HG02970 (cell line): ENCODE measurements around the gene SSBP1.
"Not testable (repeated sequence)": the region's sequence is repeated elsewhere in the genome, so short reads cannot be mapped to it uniquely, and the experiment has no call there.

Experiments used
- ATAC-seq: cut with Tn5 transposase; IDR thresholded peaks from one replicate; pipeline ENCODE4 v1.9.1; 2021; ENCODE audit warnings: mild to moderate bottlenecking, moderate library complexity, moderate number of reproducible peaks; ENCODE audit not compliant: unreplicated experiment, low FRiP score

The SSBP1 gene

GRCh38 chr7:141737836-141738591, at the start of gene SSBP1:
Gene SSBP1 (plus strand): TSS chr7:141738358. CDS start chr7:141739167, 809 bp downstream.
- peak; percentile 93 for ATAC-seq

- not testable (repeated sequence) for ATAC-seq
These were observed 48.9 kb upstream of the SSBP1 start for GRCh38 chr7:141689072-141689825.

GRCh38 chr7:141691540-141691939, 46.6 kb upstream of the SSBP1 start:
- ATAC-seq: no peak

GRCh38 chr7:141691961-141692360, 46.2 kb upstream of the SSBP1 start:
- ATAC-seq: no peak

- no peak for ATAC-seq
These were observed 45.1 kb upstream of the SSBP1 start for GRCh38 chr7:141693082-141693481.

- ATAC-seq: no peak
These were observed 42.3 kb upstream of the SSBP1 start for GRCh38 chr7:141695803-141696289.

- ATAC-seq: no peak
These were observed 41.8 kb upstream of the SSBP1 start for GRCh38 chr7:141696348-141696747.

- no peak for ATAC-seq
These were observed 40.8 kb upstream of the SSBP1 start for GRCh38 chr7:141697211-141697871.

- no peak for ATAC-seq
These were observed 39.7 kb upstream of the SSBP1 start for GRCh38 chr7:141698247-141699015.

- ATAC-seq: no peak
These were observed 38.3 kb upstream of the SSBP1 start for GRCh38 chr7:141699860-141700259.

GRCh38 chr7:141700296-141700847, 37.8 kb upstream of the SSBP1 start:
- ATAC-seq: no peak

GRCh38 chr7:141700848-141701371, 37.2 kb upstream of the SSBP1 start:
- ATAC-seq: no peak

GRCh38 chr7:141701489-141702046, 36.6 kb upstream of the SSBP1 start:
- ATAC-seq: peak; percentile 71

- ATAC-seq: peak; percentile 78
These were observed 36.1 kb upstream of the SSBP1 start, which contains the start of gene DENND11 for GRCh38 chr7:141702047-141702567. Gene DENND11 (minus strand): TSS chr7:141702166. CDS start chr7:141702153, 13 bp downstream.

GRCh38 chr7:141702892-141703291, 35.3 kb upstream of the SSBP1 start:
- no peak for ATAC-seq

GRCh38 chr7:141704112-141704511, 34.0 kb upstream of the SSBP1 start:
- no peak for ATAC-seq

- no peak for ATAC-seq
These were observed 33.4 kb upstream of the SSBP1 start for GRCh38 chr7:141704741-141705140.

GRCh38 chr7:141706239-141707064, 31.7 kb upstream of the SSBP1 start:
- ATAC-seq: no peak
